ENCODE data around the gene LPP. TPM values are rescaled to one million over a fixed set of nuclear protein-coding genes. Genes with fewer than 3 reads are reported as not detected.

Gene LPP
- total and polyA plus RNA-seq, 2 of the 4 experiments (the other 2 are of a cell fraction) = 16.0 to 130 TPM

GRCh38 chr3:188472336-188472735, 318.4 kb downstream of the LPP start:
- no peak overlapping the region for H4K91ac ChIP-seq (ENCODE audit: insufficient read depth, low read depth, low read length)
- H3K9me1 ChIP-seq (ENCODE audit: insufficient read depth, low read length) = peaks cover 9% of the 10 kb centered on the region
- no peak overlapping the region for H3K27ac ChIP-seq (ENCODE audit: insufficient read depth, low read length)
- no peak overlapping the region for H3K18ac ChIP-seq (ENCODE audit: low read depth, low read length)
- dilution Hi-C loops (cut with HindIII; ENCODE audit: low sequenced_read_pairs, unreplicated experiment) = no loop called here
- WGBS, 2 experiments (ENCODE audit: extremely low coverage in 2 of 2, insufficient read length in 1 of 2) = no CpG with 5 or more reads among the region's 1 CpG
- no peak overlapping the region for H3K4ac ChIP-seq (ENCODE audit: low read depth, low read length)
- H4K5ac ChIP-seq (ENCODE audit: low read depth, low read length) = no peak overlapping the region
- in situ Hi-C loops (cut with MboI; ENCODE audit: low sequenced_read_pairs) = loop anchor here (25.0 kb wide), 1 partner anchor 665 kb away; no protein-coding TSS in a partner anchor
- H3K56ac ChIP-seq (ENCODE audit: extremely low read depth, insufficient read depth, low read length) = no peak overlapping the region
- no peak overlapping the region for H3K9ac ChIP-seq (ENCODE audit: low read depth, low read length)
- no peak overlapping the region for H2AK9ac ChIP-seq (replicated peaks; ENCODE audit: low read depth, low read length, poor library complexity)
- H2AFZ ChIP-seq (replicated peaks; ENCODE audit: low read length, poor library complexity) = no peak overlapping the region
- H3K79me1 ChIP-seq (ENCODE audit: low read depth in 1 of 2, low read length in 2 of 2) = peaks cover 48 to 74% of the 10 kb centered on the region in 2 experiments
- H3K4me2 ChIP-seq (ENCODE audit: low read depth, low read length) = no peak overlapping the region
- no peak overlapping the region for H3K4me3 ChIP-seq (ENCODE audit: insufficient read depth, low read depth, low read length)
- H3K36me3 ChIP-seq (ENCODE audit: control insufficient read depth, insufficient read depth, low read length) = peaks cover 11% of the 10 kb centered on the region
- no peaks in the 10 kb centered on the region for H3K9me3 ChIP-seq (ENCODE audit: control insufficient read depth, insufficient read depth, low read length)
- H3K27me3 ChIP-seq (ENCODE audit: control insufficient read depth, insufficient read depth, low read length) = no peaks in the 10 kb centered on the region
- no peak overlapping the region; the same call in 1 of the 2 replicates for H2BK20ac ChIP-seq (ENCODE audit: low read depth, low read length)
- H3K23ac ChIP-seq (ENCODE audit: low read depth, low read length) = no peak overlapping the region
- TF ChIP-seq USF2 (IDR thresholded peaks at IDR 0.05; ENCODE audit: low read depth, low read length) (no peak), FOS (IDR thresholded peaks at IDR 0.05; ENCODE audit: low read depth, low read length) (no peak), RAD21 (IDR thresholded peaks at IDR 0.05; ENCODE audit: low read length) (no peak), MAFK (IDR thresholded peaks at IDR 0.05; ENCODE audit: low read depth, low read length) (no peak), NFE2L2 (IDR thresholded peaks at IDR 0.05; ENCODE audit: low read depth, low read length) (no peak), RCOR1 (IDR thresholded peaks at IDR 0.05; ENCODE audit: insufficient replicate concordance, low read length) (no peak), ELK1 (IDR thresholded peaks at IDR 0.05; ENCODE audit: borderline replicate concordance, low read depth, low read length) (no peak), CEBPB (IDR thresholded peaks at IDR 0.05; ENCODE audit: low read depth, low read length) (no peak), RFX5 (IDR thresholded peaks at IDR 0.05; ENCODE audit: low read depth, low read length) (no peak)
- no peak overlapping the region for H3K14ac ChIP-seq (replicated peaks; ENCODE audit: low read depth, low read length)
- DNase-seq (peak; percentile 26), ATAC-seq (ENCODE audit: low read depth) (no peak)
- H4K8ac ChIP-seq (ENCODE audit: low read depth in 2 of 2, low read length in 2 of 2) = no peak overlapping the region
- H2BK15ac ChIP-seq (ENCODE audit: low read depth, low read length) = no peak overlapping the region
- ChIA-PET POLR2A (ENCODE audit: unreplicated experiment) (no interaction called here), CTCF (interaction anchor here (0.7 to 1.1 kb wide), 2 partner anchors 9 to 1386 kb away, joined by 5 read pairs; no protein-coding TSS in a partner anchor)
- peaks cover 9% of the 10 kb centered on the region for H3K4me1 ChIP-seq (ENCODE audit: control insufficient read depth, insufficient read depth, low read length)
- intact Hi-C loops (cut with micrococcal nuclease) = no loop called here
- H2BK120ac ChIP-seq (ENCODE audit: low read depth, low read length) = no peak overlapping the region; the same call in 1 of the 2 replicates
- no peak overlapping the region for H2BK5ac ChIP-seq (ENCODE audit: low read depth, low read length, poor library complexity, severe bottlenecking)
- no peak overlapping the region for H2AK5ac ChIP-seq (ENCODE audit: low read depth, low read length)
- no TSS peak for BruUV-seq (replicated peaks)
- H4K20me1 ChIP-seq (ENCODE audit: insufficient read depth, low read length) = peaks cover 41% of the 10 kb centered on the region; the same call in 1 of the 2 replicates
